ENCODE results near the gene PODXL2. TPM values are rescaled to one million over a fixed set of nuclear protein-coding genes. Genes with fewer than 3 reads are reported as not detected.

PODXL2 gene
- total and polyA plus RNA-seq, 2 experiments from 2014 or later = 18.4 to 57.6 TPM

GRCh38 chr3:127616836-127617605 is 12.0 kb upstream of the PODXL2 start (continued):
- TF ChIP-seq CTCF (conservative IDR thresholded peaks at IDR 0.05; ENCODE audit: low read depth in 2 of 2) (no peak), CREB1 (CRISPR knock-in tag; IDR thresholded peaks at IDR 0.05; ENCODE audit: low read depth) (no peak), REST (IDR thresholded peaks at IDR 0.05; ENCODE audit: unreplicated experiment) (no peak), NANOG (IDR thresholded peaks at IDR 0.05; ENCODE audit: borderline replicate concordance) (no peak)

- Histone ChIP-seq H3K4me2 (no peak overlapping the region), H3K9me2 (ENCODE audit: insufficient read depth) (no peaks in the 10 kb centered on the region), H3K79me2 (replicated peaks; ENCODE audit: insufficient read depth) (peaks cover 14% of the 10 kb centered on the region), H3K36me3 (ENCODE audit: insufficient read depth) (peaks cover 61% of the 10 kb centered on the region), H3F3A (replicated peaks; ENCODE audit: low read depth) (no peaks in the 10 kb centered on the region), H3K27me3 (ENCODE audit: insufficient read depth) (no peaks in the 10 kb centered on the region), H2AFZ (no peak overlapping the region), H3K4me3 (no peak overlapping the region), H3K27ac (ENCODE audit: low read depth) (no peak overlapping the region), H3K4me1 (ENCODE audit: insufficient read depth) (no peaks in the 10 kb centered on the region), H4K20me1 (replicated peaks; ENCODE audit: insufficient read depth) (peaks cover 26% of the 10 kb centered on the region; the same call in 1 of the 2 replicates)
- Mint-ChIP-seq H3K36me3 (ENCODE audit: low read depth) (peaks cover 94% of the 10 kb centered on the region), H3K27me3 (ENCODE audit: insufficient read depth, low read depth, poor library complexity) (peaks cover 3% of the 10 kb centered on the region), H3K27ac (no peak overlapping the region), H3K4me1 (peaks cover 6% of the 10 kb centered on the region; the same call in 1 of the 3 replicates), H3K4me3 (no peak overlapping the region), H3K9me3 (no peaks in the 10 kb centered on the region)
- DNase-seq (ENCODE audit: low spot score) (no peak), ATAC-seq (no peak)
- no peak for TF ChIP-seq EZH2phosphoT487 (IDR thresholded peaks at IDR 0.05; ENCODE audit: unreplicated experiment)
- TF ChIP-seq ZNF114 (CRISPR knock-in tag; IDR thresholded peaks at IDR 0.05) = no peak
- TF ChIP-seq REST (IDR thresholded peaks at IDR 0.05; ENCODE audit: unreplicated experiment) = no peak
- TF ChIP-seq EZH2 (IDR thresholded peaks at IDR 0.05; ENCODE audit: low read depth, unreplicated experiment) = no peak
- no peak for TF ChIP-seq ZNF462 (CRISPR knock-in tag; IDR thresholded peaks at IDR 0.05)
- TF ChIP-seq NANOG (IDR thresholded peaks at IDR 0.05; ENCODE audit: borderline replicate concordance) = no peak
Observed at GRCh38 chr3:127618891-127619290, 10.1 kb upstream of the PODXL2 start.
